Measurements from ENCODE around the gene ANKRD30B. TPM values are rescaled to one million over a fixed set of nuclear protein-coding genes. Genes with fewer than 3 reads are reported as not detected.

ANKRD30B gene
- total RNA-seq = 1 to 10 TPM in 1 of 2 donors, under 1 TPM in 1; 0.67 to 3.1 TPM

GRCh38 chr18:14747513-14748474, at the start of gene ANKRD30B:
Gene ANKRD30B, plus strand, starts transcription at chr18:14748172. Its CDS starts 248 bp downstream, at chr18:14748420.

Small RNA genes within 50 kb of the gene (small RNA-seq; reads per million reads assigned to genes)
- gene MIR3156-2 = 0 reads per million in 2 donors
- 0 reads per million in 2 donors for gene RNU6-1210P

Other genes with a start within 250 kb of the ANKRD30B start
- gene POTEC, start 204.6 kb upstream of the ANKRD30B start, total RNA-seq = not detected

Measured in melanocyte of skin (primary cell).